ENCODE measurements around the gene ELOVL7. TPM values are rescaled to one million over a fixed set of nuclear protein-coding genes. Genes with fewer than 3 reads are reported as not detected.

The ELOVL7 gene
- total and polyA plus RNA-seq, 10 of the 15 experiments (the other 5 are each of a cell fraction or from before 2014, with no cell fraction given): 0.26 to 1.2 (median 0.92) TPM

DNA sequence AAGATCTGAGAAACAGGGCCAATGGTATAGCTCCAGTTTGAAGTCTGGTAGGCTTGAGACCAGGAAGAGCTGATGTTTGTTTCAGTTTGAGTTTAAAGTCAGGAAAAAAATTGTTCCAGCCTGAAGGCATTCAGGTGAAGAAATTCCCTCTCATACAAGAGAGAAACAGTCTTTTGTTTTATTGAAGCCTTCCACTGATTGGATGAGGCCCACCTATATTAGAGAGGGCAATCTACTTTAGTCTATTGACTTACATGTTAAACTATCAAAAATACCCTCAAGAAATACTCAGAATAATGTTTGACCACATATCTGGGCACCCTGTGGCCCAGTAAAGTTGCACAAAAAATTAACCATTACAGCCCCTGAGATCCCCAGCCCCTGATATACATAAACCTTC is 138.9 kb downstream of the ELOVL7 start:
- Histone ChIP-seq H2AFZ (ENCODE audit: control insufficient read depth, low read depth, low read length) (no peak overlapping the region), H3K27me3 (replicated peaks in 1 of 2; ENCODE audit: control insufficient read depth in 2 of 2, insufficient read depth in 2 of 2, low read length in 1 of 2) (no peaks in the 10 kb centered on the region; a peak in 1 of 4 replicates), H3K79me2 (ENCODE audit: control insufficient read depth, insufficient read depth, low read length) (no peaks in the 10 kb centered on the region), H3K27ac (ENCODE audit: control insufficient read depth, insufficient read depth) (no peak overlapping the region), H3K36me3 (ENCODE audit: control insufficient read depth in 2 of 2, insufficient read depth in 2 of 2, low read length in 1 of 2) (no peaks in the 10 kb centered on the region), H3K9me3 (replicated peaks; ENCODE audit: control insufficient read depth, insufficient read depth, low read length) (no peaks in the 10 kb centered on the region), H3K4me2 (ENCODE audit: control insufficient read depth, insufficient read depth) (no peak overlapping the region), H3K4me3 (no peak overlapping the region), H3K4me1 (ENCODE audit: control insufficient read depth, insufficient read depth, low read length) (no peaks in the 10 kb centered on the region), H3K9ac (ENCODE audit: control insufficient read depth, insufficient read depth, low read length) (no peak overlapping the region), H4K20me1 (ENCODE audit: control insufficient read depth, insufficient read depth) (no peaks in the 10 kb centered on the region)
- in situ Hi-C loops (cut with MboI): no loop called here
- no peak for TF ChIP-seq RAD51 (IDR thresholded peaks at IDR 0.05)
- TF ChIP-seq, protein P1, sequence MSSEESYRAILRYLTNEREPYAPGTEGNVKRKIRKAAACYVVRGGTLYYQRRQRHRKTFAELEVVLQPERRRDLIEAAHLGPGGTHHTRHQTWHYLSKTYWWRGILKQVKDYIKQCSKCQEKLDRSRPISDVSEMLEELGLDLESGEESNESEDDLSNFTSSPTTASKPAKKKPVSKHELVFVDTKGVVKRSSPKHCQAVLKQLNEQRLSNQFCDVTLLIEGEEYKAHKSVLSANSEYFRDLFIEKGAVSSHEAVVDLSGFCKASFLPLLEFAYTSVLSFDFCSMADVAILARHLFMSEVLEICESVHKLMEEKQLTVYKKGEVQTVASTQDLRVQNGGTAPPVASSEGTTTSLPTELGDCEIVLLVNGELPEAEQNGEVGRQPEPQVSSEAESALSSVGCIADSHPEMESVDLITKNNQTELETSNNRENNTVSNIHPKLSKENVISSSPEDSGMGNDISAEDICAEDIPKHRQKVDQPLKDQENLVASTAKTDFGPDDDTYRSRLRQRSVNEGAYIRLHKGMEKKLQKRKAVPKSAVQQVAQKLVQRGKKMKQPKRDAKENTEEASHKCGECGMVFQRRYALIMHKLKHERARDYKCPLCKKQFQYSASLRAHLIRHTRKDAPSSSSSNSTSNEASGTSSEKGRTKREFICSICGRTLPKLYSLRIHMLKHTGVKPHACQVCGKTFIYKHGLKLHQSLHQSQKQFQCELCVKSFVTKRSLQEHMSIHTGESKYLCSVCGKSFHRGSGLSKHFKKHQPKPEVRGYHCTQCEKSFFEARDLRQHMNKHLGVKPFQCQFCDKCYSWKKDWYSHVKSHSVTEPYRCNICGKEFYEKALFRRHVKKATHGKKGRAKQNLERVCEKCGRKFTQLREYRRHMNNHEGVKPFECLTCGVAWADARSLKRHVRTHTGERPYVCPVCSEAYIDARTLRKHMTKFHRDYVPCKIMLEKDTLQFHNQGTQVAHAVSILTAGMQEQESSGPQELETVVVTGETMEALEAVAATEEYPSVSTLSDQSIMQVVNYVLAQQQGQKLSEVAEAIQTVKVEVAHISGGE (CRISPR knock-in tag; IDR thresholded peaks at IDR 0.05): no peak
- TF ChIP-seq MYC (IDR thresholded peaks at IDR 0.05; ENCODE audit: insufficient read depth, insufficient read length, insufficient replicate concordance, low read length, severe bottlenecking): no peak
- no peak for TF ChIP-seq SP1 (IDR thresholded peaks at IDR 0.05; ENCODE audit: low read depth, low read length)
- no peak for TF ChIP-seq IKZF2 (IDR thresholded peaks at IDR 0.05)
- TF ChIP-seq, protein P2, sequence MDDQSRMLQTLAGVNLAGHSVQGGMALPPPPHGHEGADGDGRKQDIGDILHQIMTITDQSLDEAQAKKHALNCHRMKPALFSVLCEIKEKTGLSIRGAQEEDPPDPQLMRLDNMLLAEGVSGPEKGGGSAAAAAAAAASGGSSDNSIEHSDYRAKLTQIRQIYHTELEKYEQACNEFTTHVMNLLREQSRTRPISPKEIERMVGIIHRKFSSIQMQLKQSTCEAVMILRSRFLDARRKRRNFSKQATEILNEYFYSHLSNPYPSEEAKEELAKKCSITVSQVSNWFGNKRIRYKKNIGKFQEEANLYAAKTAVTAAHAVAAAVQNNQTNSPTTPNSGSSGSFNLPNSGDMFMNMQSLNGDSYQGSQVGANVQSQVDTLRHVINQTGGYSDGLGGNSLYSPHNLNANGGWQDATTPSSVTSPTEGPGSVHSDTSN (IDR thresholded peaks at IDR 0.05; ENCODE audit: insufficient replicate concordance, low read depth, low read length): no peak
- no peak for TF ChIP-seq CHD2 (IDR thresholded peaks at IDR 0.05; ENCODE audit: borderline replicate concordance, low read depth, low read length)
- no peak for TF ChIP-seq ASH2L (IDR thresholded peaks at IDR 0.05; ENCODE audit: borderline replicate concordance, low read depth)
- FAIRE-seq: no peak
- SMC1A ChIA-PET (ENCODE audit: uncharacterized antibody, unreplicated experiment): interaction anchor here (1.5 kb wide), 1 partner anchor 20 kb away, joined by 4 read pairs; no protein-coding TSS in a partner anchor
- POLR2A ChIA-PET: no interaction called here
- intact Hi-C loops (cut with micrococcal nuclease; ENCODE audit: unreplicated experiment): no loop called here
- no TSS peak for BruUV-seq (replicated peaks)
- no peak for ATAC-seq
- CTCF ChIA-PET: interaction anchor here (0.6 to 1.0 kb wide), 2 partner anchors 16 to 17 kb away, joined by 3 read pairs; no protein-coding TSS in a partner anchor
- DNase-seq (ENCODE audit: low read depth, low spot score): no peak
- RAD21 ChIA-PET (ENCODE audit: unreplicated experiment): no interaction called here
